ENCODE data around the gene NSG2.

GRCh38 chr5:174045470-174046025 is at the start of gene NSG2:
- TF ChIP-seq POLR2A (IDR thresholded peaks at IDR 0.05) = no peak
- TF ChIP-seq POLR2AphosphoS5 (IDR thresholded peaks at IDR 0.05; ENCODE audit: insufficient read depth in 1 of 2, low read depth in 1 of 2) = no peak
